IPS DF 19.7 (cell line): ENCODE results near the gene GPS1.

Experiments used
- DNase-seq: peaks from one replicate; pipeline ENCODE4 v3.0.0-alpha.2; 2013; ENCODE audit warnings: low read depth, low spot score

Gene GPS1

GRCh38 chr17:82058230-82058854 is 6.6 kb downstream of the GPS1 start:
- no peak for DNase-seq

DNA sequence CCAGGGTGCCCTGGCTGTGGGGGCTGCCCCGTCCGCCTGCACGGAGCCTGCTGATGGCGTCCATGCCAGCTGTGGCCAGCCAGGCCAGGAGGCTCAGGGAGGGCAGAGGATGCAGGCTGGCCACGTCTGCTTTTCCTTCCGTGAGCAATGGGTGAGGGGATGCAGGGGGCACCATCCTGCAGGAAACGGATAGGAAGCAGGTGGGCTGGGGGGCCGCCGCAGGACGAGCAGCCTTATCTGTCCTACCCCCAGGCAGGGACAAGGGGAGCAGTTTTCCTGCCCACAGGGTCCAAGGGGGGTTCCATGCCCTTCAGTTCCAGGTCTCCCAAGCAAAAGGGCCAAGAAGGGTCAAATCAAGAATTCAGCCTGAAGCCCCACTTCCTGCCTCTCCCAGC is 7.2 kb downstream of the GPS1 start:
- DNase-seq: no peak

DNA sequence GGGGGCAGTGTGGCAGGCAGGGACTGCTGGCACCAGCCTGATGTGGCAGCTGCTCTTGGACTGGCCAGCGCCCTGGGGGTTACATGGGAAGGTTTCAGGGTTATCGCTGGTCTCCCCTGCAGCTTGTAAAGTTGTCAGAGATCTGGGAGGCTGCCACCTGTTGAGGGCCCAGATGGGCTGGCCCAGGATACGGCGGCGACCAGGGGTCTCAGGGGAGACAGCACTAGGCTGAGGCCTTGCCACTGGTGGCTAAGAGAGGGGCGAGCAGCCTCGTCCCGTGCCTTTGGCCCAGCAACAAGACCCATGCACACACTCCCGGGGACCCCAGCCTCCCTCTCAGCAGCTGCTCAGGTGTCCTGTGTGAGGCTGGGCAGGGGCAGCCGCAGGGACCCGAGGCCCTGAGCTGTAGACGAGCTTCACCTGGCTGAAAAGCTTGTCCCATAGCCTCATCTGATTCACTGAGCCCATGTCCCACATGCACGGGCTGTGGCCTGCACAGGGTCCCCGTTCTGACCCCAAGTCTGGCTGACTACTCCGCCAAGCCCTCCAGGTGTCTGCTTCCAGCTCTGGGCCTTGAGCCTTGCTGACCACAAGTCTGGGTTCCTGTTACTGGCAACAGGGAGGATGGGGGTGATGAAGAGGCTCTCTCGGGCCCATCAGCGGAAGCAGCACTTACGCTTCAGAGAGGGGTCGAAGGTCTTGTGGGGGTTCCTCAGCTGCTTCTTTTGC is 7.7 kb downstream of the GPS1 start:
- DNase-seq: no peak

GRCh38 chr17:82060001-82060380 is 8.3 kb downstream of the GPS1 start:
- DNase-seq: no peak

DNA sequence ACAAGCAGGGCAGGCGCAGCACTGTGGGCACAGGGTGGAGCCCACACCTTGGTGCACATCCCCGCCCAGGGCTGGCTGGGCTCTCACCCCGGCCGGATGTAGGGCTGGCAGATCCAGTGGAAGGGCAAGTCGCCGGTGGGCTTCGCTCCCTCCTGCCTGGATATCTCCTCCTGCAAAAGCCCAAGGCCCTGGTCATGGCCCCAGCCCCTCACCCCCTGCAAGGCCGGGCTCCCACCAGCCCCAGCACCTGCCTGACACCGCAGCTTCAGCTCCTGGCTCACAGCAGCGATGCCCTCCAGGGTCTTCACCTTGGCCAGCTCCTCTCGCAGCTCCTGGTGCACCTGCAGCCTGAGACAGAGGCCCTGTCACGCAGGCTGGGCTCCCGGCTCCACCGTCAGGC is 8.9 kb downstream of the GPS1 start:
- no peak for DNase-seq

- DNase-seq: no peak
These were observed 9.6 kb downstream of the GPS1 start for GRCh38 chr17:82061047-82061925.

- no peak for DNase-seq
These were observed 10.6 kb downstream of the GPS1 start for GRCh38 chr17:82062076-82062983.

DNA sequence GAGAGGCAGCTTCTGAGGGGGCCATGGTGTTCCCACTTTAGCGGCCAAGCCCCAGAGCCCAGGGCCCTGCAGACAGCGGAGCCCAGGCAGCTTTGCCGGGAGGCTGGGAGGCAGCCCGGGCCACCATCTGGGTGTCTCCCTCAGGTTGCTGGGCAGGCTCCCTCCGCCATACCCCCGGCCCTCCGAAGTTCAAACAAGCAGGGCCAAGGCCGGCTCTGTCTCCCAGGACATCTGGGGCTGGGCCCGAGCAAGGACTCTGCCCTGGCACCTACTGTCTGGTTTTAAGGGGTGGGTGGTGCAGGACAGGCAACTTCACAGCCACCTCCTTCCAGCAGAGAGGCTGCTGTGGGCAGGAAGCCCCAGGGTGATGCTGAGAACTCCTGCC is 11.3 kb downstream of the GPS1 start:
- DNase-seq: no peak

- DNase-seq: no peak
These were observed 12.0 kb downstream of the GPS1 start for GRCh38 chr17:82063424-82064415.

DNA sequence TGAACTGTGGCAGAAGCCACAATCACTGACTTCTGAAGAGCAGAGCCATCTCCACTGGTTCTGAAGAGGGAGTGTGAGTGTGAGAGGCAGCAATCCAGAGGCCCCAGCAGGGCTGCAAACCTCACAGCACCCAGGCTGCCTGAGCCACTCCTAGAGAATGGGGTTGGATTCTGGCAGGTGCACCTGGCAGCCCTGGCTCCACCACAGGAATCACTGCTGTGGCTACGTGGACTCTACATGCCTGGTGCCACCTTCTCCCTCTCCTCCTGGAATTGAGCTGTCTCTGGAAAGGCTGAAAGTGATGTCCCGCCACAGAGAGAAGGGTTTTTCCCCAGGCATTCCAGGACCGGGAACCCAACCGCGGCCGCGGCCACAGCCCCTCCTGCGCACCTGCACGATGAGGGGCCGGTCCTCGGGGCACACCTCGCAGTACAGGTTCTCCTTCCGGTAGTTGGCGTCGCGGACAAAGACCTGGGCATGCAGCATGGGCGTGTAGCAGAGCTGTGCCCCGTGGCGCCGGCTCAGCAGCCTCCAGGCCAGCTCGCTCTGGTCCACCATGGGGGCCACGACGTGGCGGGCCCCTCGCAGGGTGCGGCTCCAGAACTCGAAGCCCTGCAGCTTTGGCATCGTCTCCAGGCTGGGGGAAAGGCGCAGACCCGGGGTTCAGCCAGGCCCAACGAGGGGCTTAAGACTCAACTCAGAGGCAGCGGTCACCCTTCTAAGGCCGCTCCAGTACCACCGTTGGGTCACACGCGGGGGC is 12.9 kb downstream of the GPS1 start:
- no peak for DNase-seq

DNA sequence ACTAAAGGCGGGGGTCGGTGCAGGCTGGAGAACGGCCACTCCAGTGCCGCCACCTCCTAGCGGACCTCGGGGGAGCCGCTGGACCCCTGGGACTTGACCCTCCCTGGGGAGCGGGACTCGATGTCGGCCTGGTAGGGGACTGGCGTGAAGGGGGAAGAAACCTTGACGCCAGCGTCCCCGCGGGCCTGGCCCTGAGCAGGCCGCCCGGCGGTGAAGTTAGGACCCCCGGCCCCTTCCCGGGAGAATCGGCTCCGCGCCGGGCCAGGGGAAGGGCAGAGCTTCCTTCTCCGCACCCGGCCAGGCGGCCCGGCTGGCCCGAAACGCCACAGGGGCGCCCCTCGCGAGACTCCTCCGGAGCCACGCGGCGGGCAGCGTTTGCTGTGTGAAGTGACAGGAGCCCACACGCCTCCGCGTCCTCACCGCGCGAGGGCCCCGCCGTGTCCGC is 13.5 kb downstream of the GPS1 start:
- DNase-seq: no peak

- no peak for DNase-seq
These were observed 14.1 kb downstream of the GPS1 start, which contains the start of gene DUS1L for GRCh38 chr17:82065638-82066303. TSS of gene DUS1L (minus strand) at chr17:82065804. CDS start at chr17:82065059, 745 bp downstream.

DNA sequence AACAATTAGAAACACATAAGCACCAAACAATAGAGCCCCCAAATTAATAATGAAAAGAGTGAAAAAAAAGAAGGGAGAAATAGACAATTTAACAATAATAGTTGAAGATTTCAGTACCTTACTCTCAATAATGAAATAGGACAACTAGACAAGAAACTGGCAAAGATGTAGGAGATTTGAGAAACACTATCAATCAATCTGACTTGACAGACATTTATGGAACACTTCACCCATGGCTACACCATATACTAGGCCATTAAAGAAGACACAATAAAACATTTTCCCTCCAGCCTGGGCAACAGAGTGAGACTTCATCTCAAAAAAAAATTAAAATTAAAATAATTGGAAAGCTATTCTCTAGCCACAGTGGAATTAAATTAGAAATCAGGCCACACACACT is 18.9 kb downstream of the GPS1 start:
- no peak for DNase-seq

GRCh38 chr17:82072827-82073226 is 21.1 kb downstream of the GPS1 start:
- no peak for DNase-seq

GRCh38 chr17:82073446-82073845 is 21.7 kb downstream of the GPS1 start:
- DNase-seq: no peak

GRCh38 chr17:82076018-82076784 is 24.5 kb downstream of the GPS1 start:
- DNase-seq: no peak

DNA sequence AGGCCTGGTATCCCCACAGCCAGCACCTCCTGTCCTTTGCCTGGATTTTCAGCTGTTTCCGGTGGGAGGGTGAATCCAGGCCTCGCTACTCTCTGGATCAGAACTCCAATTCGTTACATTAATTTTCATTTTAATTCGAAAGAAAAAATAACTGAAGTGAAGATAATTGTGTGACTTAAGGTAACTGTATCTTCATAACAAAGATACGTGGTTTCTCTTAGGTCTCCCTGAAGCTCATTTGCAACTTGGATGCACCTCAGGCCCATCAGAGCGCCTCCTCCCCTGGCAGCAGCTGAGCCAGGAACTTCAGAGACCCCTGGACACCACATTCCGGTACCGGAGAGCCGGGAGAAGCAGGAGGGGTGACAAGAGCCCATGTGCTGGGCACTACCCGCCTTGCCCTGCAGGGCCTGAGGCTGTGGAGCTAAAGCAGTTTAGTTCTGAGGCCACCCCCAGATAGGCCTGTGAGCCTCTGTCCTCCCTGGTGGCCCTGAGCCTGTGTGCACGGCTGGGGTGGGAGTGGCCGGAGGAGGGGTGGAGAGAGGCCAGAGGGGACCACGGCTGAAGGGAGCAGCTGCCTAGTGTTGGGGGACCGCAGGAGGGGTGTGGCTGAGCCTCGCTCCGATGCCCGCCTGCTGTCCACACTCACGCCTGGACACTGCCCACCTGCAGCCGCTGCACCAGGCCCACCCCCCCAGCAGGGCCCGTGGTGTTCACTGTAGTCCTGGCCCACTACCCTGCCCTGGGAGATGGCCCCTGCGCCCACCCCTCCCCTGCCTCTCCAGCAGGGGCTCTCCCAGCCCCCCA is 25.3 kb downstream of the GPS1 start:
- DNase-seq: no peak
